ENCODE data around the gene ANKRD6.

DNA sequence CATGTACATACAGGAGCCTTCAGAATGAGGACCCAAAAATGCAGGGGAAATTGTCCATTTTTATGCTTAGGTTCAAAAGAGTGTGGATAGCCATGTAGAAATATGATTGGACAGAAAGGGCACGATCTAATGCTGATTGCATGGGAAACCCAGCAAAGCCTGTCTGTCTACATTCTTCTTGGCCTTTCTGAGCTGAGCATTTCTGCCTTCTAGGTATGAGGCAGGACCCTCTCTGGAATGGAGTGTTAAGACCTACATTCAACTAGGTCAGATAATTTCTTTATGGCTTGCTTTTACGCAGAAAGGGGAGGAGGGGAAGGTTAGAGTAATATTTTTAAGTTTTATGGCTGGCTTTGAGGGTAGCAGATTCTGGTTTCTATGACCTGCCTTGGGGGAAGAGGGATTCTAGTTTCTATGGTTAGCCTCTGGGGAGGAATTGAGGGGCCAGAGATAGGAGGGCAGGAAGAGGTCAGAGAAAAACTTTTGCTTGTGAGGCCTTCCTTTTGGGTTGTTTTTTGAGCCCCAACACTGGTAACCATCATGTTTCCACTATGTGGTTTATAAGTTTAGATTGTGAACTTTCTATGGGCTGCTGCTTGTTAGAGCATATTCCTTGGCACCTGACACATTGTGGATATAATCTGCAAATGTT is 142.1 kb downstream of the ANKRD6 start:
- TF ChIP-seq, protein P1, sequence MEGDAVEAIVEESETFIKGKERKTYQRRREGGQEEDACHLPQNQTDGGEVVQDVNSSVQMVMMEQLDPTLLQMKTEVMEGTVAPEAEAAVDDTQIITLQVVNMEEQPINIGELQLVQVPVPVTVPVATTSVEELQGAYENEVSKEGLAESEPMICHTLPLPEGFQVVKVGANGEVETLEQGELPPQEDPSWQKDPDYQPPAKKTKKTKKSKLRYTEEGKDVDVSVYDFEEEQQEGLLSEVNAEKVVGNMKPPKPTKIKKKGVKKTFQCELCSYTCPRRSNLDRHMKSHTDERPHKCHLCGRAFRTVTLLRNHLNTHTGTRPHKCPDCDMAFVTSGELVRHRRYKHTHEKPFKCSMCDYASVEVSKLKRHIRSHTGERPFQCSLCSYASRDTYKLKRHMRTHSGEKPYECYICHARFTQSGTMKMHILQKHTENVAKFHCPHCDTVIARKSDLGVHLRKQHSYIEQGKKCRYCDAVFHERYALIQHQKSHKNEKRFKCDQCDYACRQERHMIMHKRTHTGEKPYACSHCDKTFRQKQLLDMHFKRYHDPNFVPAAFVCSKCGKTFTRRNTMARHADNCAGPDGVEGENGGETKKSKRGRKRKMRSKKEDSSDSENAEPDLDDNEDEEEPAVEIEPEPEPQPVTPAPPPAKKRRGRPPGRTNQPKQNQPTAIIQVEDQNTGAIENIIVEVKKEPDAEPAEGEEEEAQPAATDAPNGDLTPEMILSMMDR (IDR thresholded peaks at IDR 0.05), result no peak
- TF ChIP-seq POLR2A (IDR thresholded peaks at IDR 0.05), result no peak
